ENCODE measurements around the gene MAN2A1.

DNA sequence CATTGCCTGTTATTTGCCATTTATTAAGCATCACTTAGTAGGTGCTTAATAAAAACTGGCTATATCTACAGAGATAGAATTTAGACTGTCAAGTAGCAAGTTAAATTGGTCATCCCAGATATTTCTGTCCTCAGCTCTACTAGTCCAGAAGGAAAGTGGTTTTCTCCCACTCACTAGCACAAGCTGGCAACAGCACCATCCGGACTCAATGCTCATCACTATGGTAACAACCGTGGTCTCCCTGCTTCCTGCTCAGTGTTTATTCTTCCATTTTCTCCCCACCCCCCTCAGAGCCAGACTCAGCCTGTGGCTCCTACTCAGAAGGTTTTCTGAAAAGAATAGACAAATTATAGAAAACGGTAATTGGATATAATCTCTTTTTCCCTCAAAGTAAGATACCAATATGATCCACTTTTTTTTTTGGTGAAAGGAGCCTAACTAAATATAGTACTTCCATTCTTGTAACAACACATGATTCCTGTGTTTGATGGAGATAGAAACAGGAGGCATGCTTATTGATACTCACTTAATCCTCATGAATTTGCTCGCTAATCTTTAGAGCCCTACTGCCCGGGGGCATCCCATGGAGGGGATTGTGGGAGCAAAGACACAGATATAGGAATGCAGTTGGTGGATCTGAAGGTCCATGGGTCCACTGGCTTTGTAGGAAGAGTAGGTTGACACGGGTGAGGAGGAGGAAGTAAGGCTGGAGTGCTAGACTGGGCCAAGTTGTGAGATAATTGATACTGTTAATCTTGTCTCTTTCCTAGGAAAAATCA lies 191.4 kb downstream of the MAN2A1 start:
- no peak for TF ChIP-seq EZH2 (IDR thresholded peaks at IDR 0.05; ENCODE audit: borderline replicate concordance, low read depth, low read length, poor library complexity, severe bottlenecking)
- TF ChIP-seq, protein P1, sequence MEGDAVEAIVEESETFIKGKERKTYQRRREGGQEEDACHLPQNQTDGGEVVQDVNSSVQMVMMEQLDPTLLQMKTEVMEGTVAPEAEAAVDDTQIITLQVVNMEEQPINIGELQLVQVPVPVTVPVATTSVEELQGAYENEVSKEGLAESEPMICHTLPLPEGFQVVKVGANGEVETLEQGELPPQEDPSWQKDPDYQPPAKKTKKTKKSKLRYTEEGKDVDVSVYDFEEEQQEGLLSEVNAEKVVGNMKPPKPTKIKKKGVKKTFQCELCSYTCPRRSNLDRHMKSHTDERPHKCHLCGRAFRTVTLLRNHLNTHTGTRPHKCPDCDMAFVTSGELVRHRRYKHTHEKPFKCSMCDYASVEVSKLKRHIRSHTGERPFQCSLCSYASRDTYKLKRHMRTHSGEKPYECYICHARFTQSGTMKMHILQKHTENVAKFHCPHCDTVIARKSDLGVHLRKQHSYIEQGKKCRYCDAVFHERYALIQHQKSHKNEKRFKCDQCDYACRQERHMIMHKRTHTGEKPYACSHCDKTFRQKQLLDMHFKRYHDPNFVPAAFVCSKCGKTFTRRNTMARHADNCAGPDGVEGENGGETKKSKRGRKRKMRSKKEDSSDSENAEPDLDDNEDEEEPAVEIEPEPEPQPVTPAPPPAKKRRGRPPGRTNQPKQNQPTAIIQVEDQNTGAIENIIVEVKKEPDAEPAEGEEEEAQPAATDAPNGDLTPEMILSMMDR (conservative IDR thresholded peaks at IDR 0.05; ENCODE audit: low read depth, low read length): no peak
